ENCODE data around the gene HBM. TPM values are rescaled to one million over a fixed set of nuclear protein-coding genes. Genes with fewer than 3 reads are reported as not detected.
"Not testable (repeated sequence)": the region's sequence is repeated elsewhere in the genome, so short reads cannot be mapped to it uniquely, and the experiment has no call there.

Gene HBM
- polyA plus RNA-seq, 1 of the 3 experiments (the other 2 are of a cell fraction): not detected

GRCh38 chr16:211631-212180 lies 45.9 kb downstream of the HBM start:
- H3K4me1 ChIP-seq (ENCODE audit: control insufficient read depth in 1 of 2, insufficient read depth in 2 of 2, low read depth in 1 of 2, low read length in 1 of 2); H3K9ac ChIP-seq; DNase-seq; H3K27ac ChIP-seq (ENCODE audit: low read depth in 2 of 2, low read length in 1 of 2); H3F3A ChIP-seq (replicated peaks; ENCODE audit: insufficient read depth); H3K9me3 ChIP-seq; H3K4me2 ChIP-seq; H2AFZ ChIP-seq (ENCODE audit: low read depth); H3K27me3 ChIP-seq (ENCODE audit: insufficient read depth); H3K9me2 ChIP-seq; H3K4me3 ChIP-seq (ENCODE audit: low read depth in 2 of 2, low read length in 1 of 2): not testable (repeated sequence)
- peaks cover 21 to 73% of the 10 kb centered on the region in 2 experiments for H3K36me3 ChIP-seq (replicated peaks in 1 of 2; ENCODE audit: control insufficient read depth in 1 of 2, insufficient read depth in 2 of 2, low read length in 1 of 2)
- peaks cover 86% of the 10 kb centered on the region for H3K79me2 ChIP-seq (ENCODE audit: insufficient read depth)
- ChIA-PET POLR2A (interaction anchor here (1.0 kb wide), 1 partner anchor 17 kb away, joined by 3 read pairs; no protein-coding TSS in a partner anchor), CTCF (interaction anchor here (1.0 to 4.8 kb wide), 3 partner anchors 30 to 150 kb away, joined by 3 to 17 read pairs (median 3); no protein-coding TSS in a partner anchor)
- WGBS (ENCODE audit: low lambda C conversion rate): 95% methylated on average over 14 of the region's 14 CpGs
- H4K20me1 ChIP-seq (ENCODE audit: insufficient read depth): peaks cover 81% of the 10 kb centered on the region

- Histone ChIP-seq H3K79me2 (ENCODE audit: insufficient read depth) (peaks cover 99% of the 10 kb centered on the region), H3K36me3 (replicated peaks in 1 of 2; ENCODE audit: control insufficient read depth in 1 of 2, insufficient read depth in 2 of 2, low read length in 1 of 2) (peaks cover 19 to 80% of the 10 kb centered on the region in 2 experiments)
- DNase-seq: no peak
Measured at GRCh38 chr16:212999-213398, 47.2 kb downstream of the HBM start.

More at GRCh38 chr16:212999-213398, 47.2 kb downstream of the HBM start:
- Histone ChIP-seq H3K9ac (no peak overlapping the region), H3K9me2 (no peaks in the 10 kb centered on the region), H3K4me1 (ENCODE audit: control insufficient read depth in 1 of 2, insufficient read depth in 2 of 2, low read depth in 1 of 2, low read length in 1 of 2) (no peaks in the 10 kb centered on the region), H3K27me3 (ENCODE audit: insufficient read depth) (no peaks in the 10 kb centered on the region), H3K4me2 (no peak overlapping the region), H3K4me3 (ENCODE audit: low read depth in 2 of 2, low read length in 1 of 2) (no peak overlapping the region), H3K27ac (ENCODE audit: low read depth in 2 of 2, low read length in 1 of 2) (no peak overlapping the region), H3K9me3 (no peaks in the 10 kb centered on the region), H2AFZ (ENCODE audit: low read depth) (no peak overlapping the region), H4K20me1 (ENCODE audit: insufficient read depth) (peaks cover 92% of the 10 kb centered on the region), H3F3A (replicated peaks; ENCODE audit: insufficient read depth) (peaks cover 6% of the 10 kb centered on the region)
- ChIA-PET CTCF (interaction anchor here (1.1 to 1.4 kb wide), 2 partner anchors 31 to 149 kb away, joined by 3 to 8 read pairs; no protein-coding TSS in a partner anchor), POLR2A (no interaction called here)
- WGBS (ENCODE audit: low lambda C conversion rate): 93% methylated on average over 3 of the region's 3 CpGs
- TF ChIP-seq MAX (IDR thresholded peaks at IDR 0.05; ENCODE audit: low read depth) (no peak), TEAD4 (IDR thresholded peaks at IDR 0.05; ENCODE audit: borderline replicate concordance, insufficient read depth) (no peak), CTCF (IDR thresholded peaks at IDR 0.05) (no peak), CHD2 (IDR thresholded peaks at IDR 0.05; ENCODE audit: low read length, partially characterized antibody) (no peak), TCF12 (IDR thresholded peaks at IDR 0.05) (no peak), ELF1 (IDR thresholded peaks at IDR 0.05) (no peak), EP300 (IDR thresholded peaks at IDR 0.05; ENCODE audit: borderline replicate concordance in 1 of 2, low read depth in 1 of 2, low read length in 1 of 2) (no peak), ZBTB33 (IDR thresholded peaks at IDR 0.05; ENCODE audit: borderline replicate concordance, low read depth) (no peak), FOSL2 (IDR thresholded peaks at IDR 0.05; ENCODE audit: borderline replicate concordance, low read depth) (no peak), MEF2A (IDR thresholded peaks at IDR 0.05; ENCODE audit: borderline replicate concordance, low read depth) (no peak)

Small RNA genes within 50 kb of the gene (small RNA-seq; reads per million reads assigned to genes)
- 0 reads per million in 7 experiments for gene RF00019

Other genes starting within 250 kb of the HBM start
- gene POLR3K, start 112.4 kb upstream of the HBM start, polyA plus RNA-seq (2012; rRNA removed): 43.0 and 54.5 TPM in 2 replicates
- 61.9 and 73.4 TPM in 2 replicates for gene SNRNP25, start 112.2 kb upstream of the HBM start, polyA plus RNA-seq (2012; rRNA removed)
- 49.1 and 54.1 TPM in 2 replicates for gene RHBDF1, start 93.3 kb upstream of the HBM start, polyA plus RNA-seq (2012; rRNA removed)
- 93.3 and 98.3 TPM in 2 replicates for gene MPG, start 87.8 kb upstream of the HBM start, polyA plus RNA-seq (2012; rRNA removed)
- gene NPRL3, start 27.3 kb upstream of the HBM start, polyA plus RNA-seq (2012; rRNA removed): 6.7 and 22.2 TPM in 2 replicates
- not detected in 2 replicates for gene HBZ, start 13.3 kb upstream of the HBM start, polyA plus RNA-seq (2012; rRNA removed)
- not detected in 2 replicates for gene HBA2, start 6.9 kb downstream of the HBM start, polyA plus RNA-seq (2012; rRNA removed)
- not detected in 2 replicates for gene HBA1, start 10.7 kb downstream of the HBM start, polyA plus RNA-seq (2012; rRNA removed)
- 2.7 and 5.2 TPM in 2 replicates for gene HBQ1, start 14.5 kb downstream of the HBM start, polyA plus RNA-seq (2012; rRNA removed)
- 97.7 and 105 TPM in 2 replicates for gene LUC7L, start 63.5 kb downstream of the HBM start, polyA plus RNA-seq (2012; rRNA removed)
- 91.3 and 126 TPM in 2 replicates for gene FAM234A, start 68.8 kb downstream of the HBM start, polyA plus RNA-seq (2012; rRNA removed)
- 9.8 and 10.0 TPM in 2 replicates for gene RGS11, start 110.0 kb downstream of the HBM start, polyA plus RNA-seq (2012; rRNA removed)
- gene ARHGDIG, start 114.6 kb downstream of the HBM start, polyA plus RNA-seq (2012; rRNA removed): 4.8 and 4.9 TPM in 2 replicates
- 1.7 and 2.5 TPM in 2 replicates for gene PDIA2, start 117.2 kb downstream of the HBM start, polyA plus RNA-seq (2012; rRNA removed)
- gene AXIN1, start 186.7 kb downstream of the HBM start, polyA plus RNA-seq (2012; rRNA removed): 12.5 and 19.9 TPM in 2 replicates
- 266 and 320 TPM in 2 replicates for gene MRPL28, start 204.6 kb downstream of the HBM start, polyA plus RNA-seq (2012; rRNA removed)
- 133 and 166 TPM in 2 replicates for gene PGAP6, start 216.0 kb downstream of the HBM start, polyA plus RNA-seq (2012; rRNA removed)
- 417 and 509 TPM in 2 replicates for gene NME4, start 231.2 kb downstream of the HBM start, polyA plus RNA-seq (2012; rRNA removed)
- 53.0 and 56.6 TPM in 2 replicates for gene DECR2, start 235.9 kb downstream of the HBM start, polyA plus RNA-seq (2012; rRNA removed)

All from SK-N-SH (cell line).